NCI-H1048 (cell line): ENCODE results near the gene BPIFB2.

ENCODE experiments used
- DNase-seq: peaks from one replicate; lab custom pipeline; 2025; lab: John Stamatoyannopoulos, UW

BPIFB2 gene

DNA sequence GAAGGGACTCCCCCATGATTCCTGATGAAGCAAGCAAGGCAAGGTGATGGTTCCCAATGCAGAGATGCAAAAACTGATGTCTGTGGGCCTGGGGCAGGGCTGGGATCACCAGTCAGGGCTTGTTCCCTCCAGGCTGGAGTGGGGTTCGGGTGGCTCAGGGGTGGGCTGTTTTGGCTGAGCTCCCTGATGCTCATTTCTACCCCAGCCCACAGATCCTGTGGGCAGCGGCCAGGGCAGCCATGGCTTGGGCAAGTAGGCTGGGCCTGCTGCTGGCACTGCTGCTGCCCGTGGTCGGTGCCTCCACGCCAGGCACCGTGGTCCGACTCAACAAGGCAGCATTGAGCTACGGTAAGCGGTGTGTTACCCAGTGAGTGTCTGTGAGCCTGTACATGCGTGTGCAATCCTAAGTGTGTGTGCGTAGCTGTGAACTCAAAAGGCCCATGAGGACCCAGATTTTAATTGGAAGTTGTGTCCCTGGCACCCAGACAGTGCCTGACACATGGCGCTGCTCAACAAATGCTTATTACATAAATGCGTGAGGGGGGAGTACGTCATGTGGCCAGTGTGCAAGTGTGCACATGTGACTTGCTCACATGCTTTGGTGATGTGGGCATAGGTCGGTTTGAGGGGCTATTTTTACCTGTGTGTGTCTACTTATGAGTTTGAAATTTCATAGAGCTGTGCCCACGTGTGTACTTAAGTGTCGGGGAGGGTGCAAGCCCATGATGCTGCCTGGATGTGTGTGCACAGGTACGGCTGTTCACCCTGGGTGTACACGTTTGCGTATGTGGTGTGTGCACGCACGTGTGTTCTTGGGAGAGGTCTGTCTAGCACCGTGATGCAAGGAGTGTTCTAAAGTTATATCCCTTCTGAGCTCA lies 1.1 kb downstream of the BPIFB2 start:
- no peak for DNase-seq

GRCh38 chr20:33009214-33010132 lies 2.0 kb downstream of the BPIFB2 start:
- no peak for DNase-seq

DNA sequence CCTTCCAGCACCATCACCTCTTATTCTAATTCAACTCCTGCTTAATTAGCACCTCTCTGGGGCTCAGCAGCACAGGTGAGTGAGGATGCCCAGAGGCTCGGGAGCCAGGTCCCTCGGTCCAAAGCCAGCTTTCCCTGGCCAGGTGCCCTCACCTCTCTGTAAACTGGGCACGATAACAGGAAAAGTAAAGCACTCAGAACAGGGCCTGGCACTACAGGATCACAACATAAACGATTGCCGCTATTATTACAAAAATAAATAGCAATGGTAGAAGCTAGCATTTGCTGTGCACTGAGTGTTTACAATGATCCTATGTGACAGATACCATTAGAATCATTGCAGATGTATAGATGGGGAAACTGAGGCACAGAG lies 2.6 kb downstream of the BPIFB2 start:
- no peak for DNase-seq

GRCh38 chr20:33010674-33011449 lies 3.4 kb downstream of the BPIFB2 start:
- no peak for DNase-seq

- DNase-seq = no peak
These were observed 5.1 kb downstream of the BPIFB2 start for GRCh38 chr20:33012327-33013189.

DNA sequence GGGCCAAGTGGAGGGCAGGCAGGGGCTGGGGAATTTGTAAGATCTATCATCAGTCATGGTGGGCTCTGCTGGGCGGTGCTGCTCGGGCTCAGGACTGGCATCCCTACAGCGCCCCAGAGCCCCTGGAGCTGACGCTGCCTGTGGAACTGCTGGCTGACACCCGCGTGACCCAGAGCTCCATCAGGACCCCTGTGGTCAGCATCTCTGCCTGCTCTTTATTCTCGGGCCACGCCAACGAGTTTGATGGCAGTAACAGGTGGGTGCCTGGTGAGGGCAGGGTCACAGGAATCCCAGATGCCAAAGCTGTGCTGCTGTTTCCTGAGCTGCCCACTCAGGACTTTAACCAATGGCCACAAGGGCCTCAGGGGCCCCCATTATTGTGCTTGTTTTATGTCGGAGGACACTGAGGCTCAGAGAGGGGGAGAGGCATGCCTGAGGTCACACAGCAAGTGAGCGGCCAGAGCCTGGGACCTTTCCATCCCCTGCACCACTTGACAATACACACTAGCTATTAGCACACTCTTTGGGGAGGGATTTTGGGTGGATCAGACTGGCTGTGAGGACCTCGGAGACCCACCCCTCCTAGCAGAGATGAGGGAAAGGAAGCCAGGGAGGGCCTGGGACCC lies 6.3 kb downstream of the BPIFB2 start:
- no peak for DNase-seq

GRCh38 chr20:33014336-33015113 lies 7.0 kb downstream of the BPIFB2 start:
- DNase-seq = no peak

DNA sequence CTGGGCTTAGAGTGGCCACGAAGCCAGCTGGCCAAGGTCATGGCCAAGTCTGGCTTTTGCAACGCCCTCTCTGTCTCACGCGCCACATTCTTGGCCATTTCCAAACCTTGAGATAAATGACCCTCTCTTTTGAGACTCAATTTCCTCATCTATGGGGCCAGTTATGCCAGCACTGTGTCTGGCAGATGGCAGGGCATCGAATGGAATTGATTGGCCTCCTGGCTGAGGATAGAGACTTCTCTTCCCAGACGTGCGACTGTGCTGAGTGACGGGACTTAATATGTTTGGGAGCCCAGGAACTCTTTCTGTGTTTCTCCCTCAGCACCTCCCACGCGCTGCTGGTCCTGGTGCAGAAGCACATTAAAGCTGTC lies 7.6 kb downstream of the BPIFB2 start:
- no peak for DNase-seq

- DNase-seq = no peak
These were observed 8.4 kb downstream of the BPIFB2 start for GRCh38 chr20:33015700-33016580.

DNA sequence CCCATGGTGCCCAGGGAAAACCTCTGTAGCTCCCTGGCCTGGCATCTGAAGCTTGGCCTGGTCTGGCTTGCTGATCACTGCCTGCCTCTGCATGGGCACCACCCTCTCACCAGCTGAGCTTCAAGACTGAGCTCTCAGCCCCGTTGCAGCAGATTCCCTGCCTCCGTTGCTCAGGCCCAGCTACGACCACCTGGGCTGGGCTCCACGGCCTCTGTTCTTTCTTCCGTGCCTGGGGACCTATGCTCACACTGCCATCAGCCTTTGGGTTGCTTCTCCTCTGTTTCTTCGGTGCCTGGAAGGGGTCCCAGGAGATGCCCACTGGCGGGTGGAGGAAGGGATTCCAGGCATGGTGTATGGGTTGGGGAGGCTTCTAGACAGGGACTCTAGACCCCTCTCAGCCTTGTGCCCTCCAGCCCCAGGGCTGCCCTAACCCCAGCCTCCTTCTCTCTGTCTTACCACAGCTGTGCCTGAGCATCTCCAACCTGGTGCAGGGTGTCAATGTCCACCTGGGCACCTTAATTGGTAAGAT lies 9.1 kb downstream of the BPIFB2 start:
- DNase-seq = no peak

GRCh38 chr20:33017542-33017941 lies 10.0 kb downstream of the BPIFB2 start:
- no peak for DNase-seq

DNA sequence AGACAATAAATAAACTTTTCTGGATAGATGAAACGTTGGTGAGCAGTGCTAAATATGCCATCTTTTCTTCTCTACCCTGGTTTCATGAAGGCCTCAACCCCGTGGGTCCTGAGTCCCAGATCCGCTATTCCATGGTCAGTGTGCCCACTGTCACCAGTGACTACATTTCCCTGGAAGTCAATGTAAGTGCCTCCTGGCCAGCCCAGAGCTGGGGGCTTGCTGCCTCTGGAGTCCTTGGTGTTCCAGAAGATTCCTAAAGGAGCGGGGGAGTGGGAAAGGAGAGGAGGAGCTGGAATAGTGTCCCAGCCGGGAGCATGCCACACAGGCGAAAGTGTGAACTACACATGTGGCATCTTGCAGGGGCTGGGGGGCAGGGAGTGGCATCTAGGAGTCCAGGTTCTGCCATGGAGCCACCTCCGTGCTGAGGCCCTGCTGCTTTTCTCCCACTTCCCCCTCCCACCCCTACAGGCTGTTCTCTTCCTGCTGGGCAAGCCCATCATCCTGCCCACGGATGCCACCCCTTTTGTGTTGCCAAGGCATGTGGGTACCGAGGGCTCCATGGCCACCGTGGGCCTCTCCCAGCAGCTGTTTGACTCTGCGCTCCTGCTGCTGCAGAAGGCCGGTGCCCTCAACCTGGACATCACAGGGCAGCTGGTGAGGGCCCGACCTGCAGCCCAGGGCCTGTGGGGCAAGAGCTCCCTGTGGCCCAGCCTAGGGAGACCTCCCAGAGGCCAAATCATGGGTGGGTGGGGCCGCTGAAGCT lies 10.8 kb downstream of the BPIFB2 start:
- DNase-seq = no peak

DNA sequence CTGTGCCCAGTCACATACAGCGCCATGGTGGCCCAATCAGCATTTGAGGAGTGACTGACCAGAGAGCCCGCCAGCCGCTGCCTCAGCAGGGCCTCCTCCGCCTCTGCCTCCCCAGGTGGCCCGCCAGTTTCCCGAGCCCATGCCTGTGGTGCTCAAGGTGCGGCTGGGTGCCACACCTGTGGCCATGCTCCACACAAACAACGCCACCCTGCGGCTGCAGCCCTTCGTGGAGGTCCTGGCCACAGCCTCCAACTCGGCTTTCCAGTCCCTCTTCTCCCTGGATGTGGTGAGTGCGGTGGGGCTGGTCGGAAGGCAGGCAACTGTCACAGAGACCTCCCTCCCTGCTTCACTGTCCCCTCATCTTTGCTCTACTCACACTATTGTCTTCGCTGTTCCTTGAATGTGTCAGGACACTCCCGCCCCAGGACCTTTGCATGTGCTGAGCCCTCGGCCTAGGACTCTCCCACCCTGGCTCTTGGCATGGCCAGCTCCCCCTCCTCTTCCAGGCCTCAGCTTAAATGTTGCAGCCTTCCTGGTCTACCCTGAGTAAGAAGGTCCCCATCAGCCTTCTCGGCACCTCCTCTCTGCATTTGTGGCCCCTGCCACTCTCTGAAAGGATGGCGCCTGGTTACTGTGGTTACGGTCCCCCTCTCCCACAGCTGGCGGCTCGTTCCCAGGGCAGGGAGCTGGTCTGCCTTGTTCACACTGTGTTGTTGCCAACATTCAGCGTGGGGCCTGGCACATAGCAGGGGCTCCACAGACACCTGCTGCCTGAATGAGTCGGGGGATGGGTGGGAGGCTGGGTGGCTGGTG lies 12.2 kb downstream of the BPIFB2 start:
- no peak for DNase-seq

GRCh38 chr20:33020278-33021161 lies 13.0 kb downstream of the BPIFB2 start:
- no peak for DNase-seq

- DNase-seq = no peak
These were observed 14.4 kb downstream of the BPIFB2 start for GRCh38 chr20:33021879-33022278.

GRCh38 chr20:33022289-33022688 lies 14.8 kb downstream of the BPIFB2 start:
- no peak for DNase-seq
